Articular chondrocyte of knee joint (primary cell): ENCODE results near the gene OPALIN. TPM values are rescaled to one million over a fixed set of nuclear protein-coding genes. Genes with fewer than 3 reads are reported as not detected.

ENCODE experiments used
- total RNA-seq: library from RNA; depleted of rRNA; stranded (reverse); fragments of >200 nt; gene quantifications from 2 replicates; pipeline ENCODE4 v1.2.3, GENCODE V29; 2012

OPALIN gene
- not detected in 2 replicates for total RNA-seq

GRCh38 chr10:96358851-96359540 lies at the start of gene OPALIN:
Gene OPALIN, minus strand, starts transcription at chr10:96359002. Its CDS starts 106 bp downstream, at chr10:96358896.

GRCh38 chr10:96304230-96304629 lies 54.6 kb downstream of the OPALIN start, which contains the start of gene DNTT:
Gene DNTT, plus strand, starts transcription at chr10:96304434. Its CDS starts 64 bp downstream, at chr10:96304498.

Other genes with a start within 250 kb of the OPALIN start
- gene ZNF518A, start 228.7 kb downstream of the OPALIN start, total RNA-seq, result 22.7 and 22.8 TPM in 2 replicates
- gene BLNK, start 87.4 kb downstream of the OPALIN start, total RNA-seq, result 0.65 TPM in 1 of 2 replicates, not detected in the other
- gene DNTT, start 54.6 kb downstream of the OPALIN start, total RNA-seq, result not detected in 2 replicates
- gene TLL2, start 154.9 kb upstream of the OPALIN start, total RNA-seq, result under 0.01 and 0.22 TPM in 2 replicates
- gene TM9SF3, start 228.0 kb upstream of the OPALIN start, total RNA-seq, result 162 and 185 TPM in 2 replicates